Activated CD8-positive, alpha-beta T cell treated with anti-CD3 and anti-CD28 coated beads for 36 hours (primary cell): ENCODE measurements around the gene VPS36. TPM values are rescaled to one million over a fixed set of nuclear protein-coding genes. Genes with fewer than 3 reads are reported as not detected.
A peak's percentile ranks its signal among the peaks of the same experiment; 100 is the strongest.

ENCODE experiments used
- ATAC-seq: fragments of 200-7000 bp; cut with Tn5 transposase; one replicate; pipeline ENCODE4 v1.10.0; 2021; ENCODE audit warnings: mild to moderate bottlenecking, moderate library complexity
- CTCF ChIA-PET: fragments of 350-600 bp; sonication (Branson Sonifier 250); formaldehyde crosslinking; loops from one replicate; lab custom pipeline; 2021; ENCODE audit warnings: antibody characterized with exemption; lab: Charles Lee
- POLR2A ChIA-PET: fragments of 350-600 bp; sonication (Branson Sonifier 250); formaldehyde crosslinking; loops from one replicate; lab custom pipeline; 2021; ENCODE audit warnings: antibody characterized with exemption; lab: Charles Lee
- DNase-seq: peaks from one replicate; pipeline ENCODE4 v3.0.0-alpha.2; 2020
- H3K27ac Mint-ChIP-seq: one replicate; pipeline ENCODE4 v1.8.0; 2021; ENCODE audit warnings: mild to moderate bottlenecking, mixed read lengths
- H3K27me3 Mint-ChIP-seq: one replicate; pipeline ENCODE4 v1.8.0; 2021; ENCODE audit warnings: mixed read lengths
- H3K36me3 Mint-ChIP-seq: one replicate; pipeline ENCODE4 v1.8.0; 2021; ENCODE audit warnings: low read depth, mixed read lengths
- H3K4me1 Mint-ChIP-seq: one replicate; pipeline ENCODE4 v1.8.0; 2021; ENCODE audit warnings: low read depth, mixed read lengths
- H3K4me3 Mint-ChIP-seq: one replicate; pipeline ENCODE4 v1.8.0; 2021; ENCODE audit warnings: mild to moderate bottlenecking, moderate library complexity, mixed read lengths
- H3K9me3 Mint-ChIP-seq: one replicate; pipeline ENCODE4 v1.8.0; 2021; ENCODE audit warnings: mixed read lengths
- CTCF ChIP-seq: fragments of 200-600 bp; IDR thresholded peaks from one replicate; pipeline ENCODE4 v1.8.0; 2022; ENCODE audit warnings: antibody characterized with exemption, mild to moderate bottlenecking
- intact Hi-C: fragments of 100-400 bp; cut with micrococcal nuclease; formaldehyde crosslinking; loops from one replicate; pipeline ENCODE4 v1.10.0; 2022
- total RNA-seq, 2 experiments: library from RNA; stranded (reverse); gene quantifications; one replicate each; pipeline ENCODE4 v1.2.3, GENCODE V29; 2021

Gene VPS36
- total RNA-seq, 2 experiments from 2014 or later = 26.3 to 29.6 TPM

GRCh38 chr13:52405767-52406494 is 44.5 kb downstream of the VPS36 start, which contains the start of gene THSD1:
TSS of gene THSD1 (minus strand) at chr13:52406172. CDS start at chr13:52402600, 3,572 bp downstream.
- intact Hi-C loops = no loop called here
- Mint-ChIP-seq H3K4me1 (peaks cover 18% of the 10 kb centered on the region), H3K9me3 (no peaks in the 10 kb centered on the region), H3K4me3 (peak within 1 kb of the TSS; percentile 62), H3K27ac (no peak within 1 kb of the TSS), H3K27me3 (peaks cover 18% of the 10 kb centered on the region), H3K36me3 (peaks cover 6% of the 10 kb centered on the region)
- ChIA-PET POLR2A (no interaction called here), CTCF (interaction anchor here (1.5 kb wide), 1 partner anchor 44 kb away, joined by 4 read pairs; no protein-coding TSS in a partner anchor)
- ATAC-seq (peak; percentile 79), DNase-seq (peak; percentile 27)
- no peak for TF ChIP-seq CTCF

GRCh38 chr13:52405369-52405766 is 45.1 kb downstream of the VPS36 start:
- intact Hi-C loops = no loop called here
- Mint-ChIP-seq H3K4me1 (peaks cover 18% of the 10 kb centered on the region), H3K27me3 (peaks cover 18% of the 10 kb centered on the region), H3K4me3 (peak overlapping the region; percentile 62), H3K9me3 (no peaks in the 10 kb centered on the region), H3K27ac (no peak overlapping the region), H3K36me3 (peaks cover 6% of the 10 kb centered on the region)
- ATAC-seq = no peak
- no peak for TF ChIP-seq CTCF
- no peak for DNase-seq
- ChIA-PET POLR2A (no interaction called here), CTCF (interaction anchor here (1.5 kb wide), 1 partner anchor 45 kb away, joined by 4 read pairs; no protein-coding TSS in a partner anchor)

GRCh38 chr13:52399708-52400107 is 50.7 kb downstream of the VPS36 start:
- peaks cover 7% of the 10 kb centered on the region for H3K4me1 Mint-ChIP-seq
- peaks cover 16% of the 10 kb centered on the region for H3K27me3 Mint-ChIP-seq
- DNase-seq = no peak
- CTCF ChIA-PET = no interaction called here
- H3K36me3 Mint-ChIP-seq = no peaks in the 10 kb centered on the region
- TF ChIP-seq CTCF = no peak
- intact Hi-C loops = no loop called here
- no peak for ATAC-seq
- H3K4me3 Mint-ChIP-seq = no peak overlapping the region
- H3K9me3 Mint-ChIP-seq = no peaks in the 10 kb centered on the region
- no peak overlapping the region for H3K27ac Mint-ChIP-seq
- POLR2A ChIA-PET = no interaction called here

GRCh38 chr13:52399046-52399445 is 51.4 kb downstream of the VPS36 start:
- no peak overlapping the region for H3K4me3 Mint-ChIP-seq
- POLR2A ChIA-PET = no interaction called here
- H3K9me3 Mint-ChIP-seq = no peaks in the 10 kb centered on the region
- CTCF ChIA-PET = no interaction called here
- H3K27ac Mint-ChIP-seq = no peak overlapping the region
- intact Hi-C loops = no loop called here
- H3K4me1 Mint-ChIP-seq = peaks cover under 1% of the 10 kb centered on the region
- TF ChIP-seq CTCF = no peak
- H3K36me3 Mint-ChIP-seq = no peaks in the 10 kb centered on the region
- peaks cover 12% of the 10 kb centered on the region for H3K27me3 Mint-ChIP-seq
- ATAC-seq = no peak
- no peak for DNase-seq

GRCh38 chr13:52395704-52396103 is 54.7 kb downstream of the VPS36 start:
- DNase-seq (no peak), ATAC-seq (no peak)
- no peaks in the 10 kb centered on the region for H3K9me3 Mint-ChIP-seq
- H3K27me3 Mint-ChIP-seq = peaks cover 7% of the 10 kb centered on the region
- no peaks in the 10 kb centered on the region for H3K36me3 Mint-ChIP-seq
- H3K4me1 Mint-ChIP-seq = no peaks in the 10 kb centered on the region
- ChIA-PET POLR2A (no interaction called here), CTCF (no interaction called here)
- intact Hi-C loops = no loop called here
- H3K27ac Mint-ChIP-seq = no peak overlapping the region
- H3K4me3 Mint-ChIP-seq = no peak overlapping the region
- no peak for TF ChIP-seq CTCF
